GM21381 (cell line): Measurements from ENCODE around the gene ATRIP.

Experiments used
- ATAC-seq: cut with Tn5 transposase; IDR thresholded peaks from one replicate; pipeline ENCODE4 v1.9.1; 2021; ENCODE audit warnings: mild to moderate bottlenecking, moderate library complexity; ENCODE audit not compliant: unreplicated experiment

ATRIP gene

GRCh38 chr3:48409291-48410201 lies 37.0 kb upstream of the ATRIP start:
- ATAC-seq: no peak

- ATAC-seq: no peak
Measured at GRCh38 chr3:48410205-48411040, 36.1 kb upstream of the ATRIP start.

- ATAC-seq: no peak
Measured at GRCh38 chr3:48411041-48411588, 35.4 kb upstream of the ATRIP start.

GRCh38 chr3:48411606-48412374 lies 34.7 kb upstream of the ATRIP start:
- no peak for ATAC-seq

- no peak for ATAC-seq
Measured at GRCh38 chr3:48412375-48413001, 34.0 kb upstream of the ATRIP start.

GRCh38 chr3:48413086-48413485 lies 33.5 kb upstream of the ATRIP start:
- no peak for ATAC-seq

- ATAC-seq: no peak
Measured at GRCh38 chr3:48413611-48414010, 32.9 kb upstream of the ATRIP start.

- no peak for ATAC-seq
Measured at GRCh38 chr3:48414376-48415250, 31.9 kb upstream of the ATRIP start.

- no peak for ATAC-seq
Measured at GRCh38 chr3:48415251-48415953, 31.1 kb upstream of the ATRIP start.

GRCh38 chr3:48416091-48416505 lies 30.4 kb upstream of the ATRIP start:
- ATAC-seq: no peak

GRCh38 chr3:48416546-48416945 lies 30.0 kb upstream of the ATRIP start:
- no peak for ATAC-seq

- no peak for ATAC-seq
Measured at GRCh38 chr3:48417529-48418108, 28.9 kb upstream of the ATRIP start.

- no peak for ATAC-seq
Measured at GRCh38 chr3:48418140-48418539, 28.4 kb upstream of the ATRIP start.

GRCh38 chr3:48418651-48419050 lies 27.9 kb upstream of the ATRIP start:
- ATAC-seq: no peak

- ATAC-seq: no peak
Measured at GRCh38 chr3:48419149-48419548, 27.4 kb upstream of the ATRIP start.

- ATAC-seq: no peak
Measured at GRCh38 chr3:48419597-48419996, 26.9 kb upstream of the ATRIP start.

- ATAC-seq: no peak
Measured at GRCh38 chr3:48420561-48420960, 26.0 kb upstream of the ATRIP start.

- ATAC-seq: no peak
Measured at GRCh38 chr3:48422272-48422671, 24.3 kb upstream of the ATRIP start.
